K562 (cell line): ENCODE results near the gene MICAL2. TPM values are rescaled to one million over a fixed set of nuclear protein-coding genes. Genes with fewer than 3 reads are reported as not detected.

ENCODE experiments used
- ATAC-seq: fragments of 200-7000 bp; cut with Tn5 transposase; 3 replicates; pipeline ENCODE4 v1.9.1; 2020; ENCODE audit warnings: moderate library complexity
- BruUV-seq: library from RNA; stranded (reverse); fragments of 400-500 nt; replicated peaks from 2 replicates; lab custom pipeline; 2021; lab: Mats Ljungman, UMichigan
- CTCF ChIA-PET: fragments of 300-600 bp; formaldehyde crosslinking; extraction: SDS; loops from one replicate; lab custom pipeline; 2021; ENCODE audit warnings: low intra/inter-chr PET ratio; lab: Yijun Ruan, JAX
- POLR2A ChIA-PET: fragments of 300-600, 350-650 bp; sonication (Branson Sonifier 250); formaldehyde crosslinking; extraction: SDS; loops from one replicate; lab custom pipeline; 2021; ENCODE audit warnings: antibody characterized with exemption, inconsistent platforms; lab: Yijun Ruan, JAX
- DNase-seq, 4 experiments: peaks; one replicate each; pipeline versions ENCODE4 v3.0.0 to v3.0.0-alpha.2; 2011 to 2018; ENCODE audit warnings: low spot score in 3 of 4, mixed read lengths in 3 of 4; ENCODE audit errors: extremely low read depth in 1 of 4
- FAIRE-seq: peaks from 2 replicates; lab custom pipeline; 2011; peaks lifted over from hg19 to GRCh38; lab: Jason Lieb, UNC
- H2AFZ ChIP-seq: 2 replicates; pipeline ENCODE4 v1.6.0; 2011; ENCODE audit warnings: low read depth, low read length, control low read depth, inconsistent platforms
- H3K27ac ChIP-seq: fragments of 200-600 bp; 3 replicates; pipeline ENCODE4 v1.8.0; 2011; ENCODE audit warnings: low read depth, mild to moderate bottlenecking, control low read depth, inconsistent platforms, low read length, moderate library complexity, mixed read lengths; ENCODE audit errors: extremely low read depth
- H3K27me3 ChIP-seq, 2 experiments: fragments of 300-600 bp in 1 of 2; 2 replicates in 1 of 2; 3 replicates in 1 of 2; pipeline versions ENCODE4 v1.6.0 to v1.8.0; 2011; ENCODE audit warnings: inconsistent platforms in 2 of 2, low read length in 2 of 2, mild to moderate bottlenecking in 1 of 2, mixed read lengths in 1 of 2, moderate library complexity in 1 of 2; ENCODE audit not compliant: control insufficient read depth in 2 of 2, insufficient read depth in 2 of 2
- H3K36me3 ChIP-seq: fragments of 300-600 bp; 3 replicates; pipeline ENCODE4 v1.8.0; 2011; ENCODE audit warnings: mild to moderate bottlenecking, low read length, inconsistent platforms; ENCODE audit not compliant: control insufficient read depth, insufficient read depth
- H3K4me1 ChIP-seq, 2 experiments: fragments of 200-600 bp in 1 of 2; replicated peaks in 1 of 2; 2 replicates in 1 of 2; 3 replicates in 1 of 2; pipeline versions ENCODE4 v1.5.1 to v1.8.0; 2011; ENCODE audit warnings: inconsistent platforms in 2 of 2, low read length in 2 of 2, mild to moderate bottlenecking in 1 of 2, mixed read lengths in 1 of 2, moderate library complexity in 1 of 2; ENCODE audit not compliant: control insufficient read depth in 2 of 2, insufficient read depth in 2 of 2
- H3K4me2 ChIP-seq: 2 replicates; pipeline ENCODE4 v1.6.1; 2011; ENCODE audit warnings: low read length, control low read depth, inconsistent platforms, mixed read lengths; ENCODE audit not compliant: insufficient read depth
- H3K4me3 ChIP-seq: fragments of 200-600 bp; sonication (generic), shearing (Covaris generic); 2 replicates; pipeline ENCODE4 v1.5.1; 2016; ENCODE audit warnings: control low read depth, inconsistent platforms
- H3K79me2 ChIP-seq: fragments of 200-600 bp; 3 replicates; pipeline ENCODE4 v1.8.0; 2011; ENCODE audit warnings: low read length, inconsistent platforms; ENCODE audit not compliant: control insufficient read depth, insufficient read depth
- H3K9ac ChIP-seq, 2 experiments: 2 replicates each; pipeline versions ENCODE4 v1.6.0 to v1.6.1; 2011; ENCODE audit warnings: low read depth in 2 of 2, low read length in 2 of 2, control low read depth in 1 of 2, inconsistent platforms in 1 of 2, mild to moderate bottlenecking in 1 of 2, mixed read lengths in 1 of 2; ENCODE audit not compliant: insufficient read depth in 1 of 2
- H3K9me1 ChIP-seq: one replicate; pipeline ENCODE4 v1.6.0; 2011; ENCODE audit warnings: inconsistent platforms, mild to moderate bottlenecking, low read length, moderate library complexity; ENCODE audit not compliant: control insufficient read depth, insufficient read depth
- H3K9me3 ChIP-seq: replicated peaks from 2 replicates; pipeline ENCODE4 v1.5.1; 2011; ENCODE audit warnings: low read depth, low read length, inconsistent platforms; ENCODE audit not compliant: control insufficient read depth, insufficient read depth
- H4K20me1 ChIP-seq: replicated peaks from 2 replicates; pipeline ENCODE4 v1.6.1; 2011; ENCODE audit warnings: low read length, inconsistent platforms, mixed read lengths; ENCODE audit not compliant: control insufficient read depth, insufficient read depth
- CBFA2T3 ChIP-seq: fragments of 450-650 bp; IDR thresholded peaks from 2 replicates; pipeline ENCODE4 v1.6.1; 2017
- DPF2 ChIP-seq: fragments of 450-650 bp; IDR thresholded peaks from 2 replicates; pipeline ENCODE4 v1.6.1; 2016
- PRDM10 ChIP-seq: fragments of 450-650 bp; IDR thresholded peaks from 2 replicates; pipeline ENCODE4 v1.6.1; 2018; ENCODE audit not compliant: partially characterized antibody
- RAD21 ChIP-seq, 2 experiments: fragments of 250-450 bp in 1 of 2; fragments of 450-650 bp in 1 of 2; sonication (Bioruptor Pico) in 1 of 2; formaldehyde crosslinking in 1 of 2; IDR thresholded peaks in 1 of 2; conservative IDR thresholded peaks in 1 of 2; 2 replicates each; pipeline versions ENCODE4 v1.4.0 to v1.8.0; 2020 to 2022; ENCODE audit warnings: mild to moderate bottlenecking in 2 of 2, moderate library complexity in 1 of 2
- WGBS: fragments of 100-300 bp; shearing (Covaris generic); methylation state at CpG from one replicate; pipeline ENCODE4 v1.1.6; 2016; ENCODE audit warnings: low coverage, mixed read lengths; ENCODE audit not compliant: insufficient coverage; ENCODE audit errors: missing lambda C conversion rate; 5-methylcytosine and 5-hydroxymethylcytosine counted together
- in situ Hi-C: fragments of 300-500 bp; cut with MboI; formaldehyde crosslinking; loops from 4 replicates; pipeline ENCODE4 v1.15.0; 2018; ENCODE audit warnings: inconsistent platforms, mixed read lengths
- intact Hi-C: fragments of 100-400 bp; cut with micrococcal nuclease; formaldehyde crosslinking; loops from 2 replicates; pipeline ENCODE4 v1.14.2; 2022
- polyA plus RNA-seq, 8 experiments: library from polyadenylated mRNA; depleted of rRNA in 4 of 8; stranded (reverse) in 5 of 8; unstranded in 3 of 8; fragments of >200 nt; fragmentation: Nextera tagmentation in 2 of 8; fragmentation: Illumina TruSeq in 1 of 8; extraction: Ambion mirVana in 2 of 8; extraction: Trizol in 1 of 8; gene quantifications; 2 replicates each; pipeline versions ENCODE4 v1.2.1 to v1.2.3, GENCODE V29; 2011 to 2014; ENCODE audit warnings: inconsistent platforms in 1 of 8, missing spikeins in 1 of 8
- total RNA-seq, 7 experiments: library from RNA; depleted of rRNA in 6 of 7; stranded (reverse); fragments of >200 nt in 6 of 7; fragmentation: Illumina TruSeq in 2 of 7; extraction: Trizol in 2 of 7; gene quantifications; 2 replicates each; pipeline versions ENCODE4 v1.2.1 to v1.2.3, GENCODE V29; 2011 to 2021; ENCODE audit warnings: low replicate concordance in 1 of 7

MICAL2 gene
- total and polyA plus RNA-seq, 9 of the 15 experiments (the other 6 are each of a cell fraction or from before 2014, with no cell fraction given), result 4.7 to 64.2 (median 33.6) TPM

GRCh38 chr11:12261551-12261950 is 151.2 kb downstream of the MICAL2 start:
- no peaks in the 10 kb centered on the region for H4K20me1 ChIP-seq
- ChIA-PET CTCF (no interaction called here), POLR2A (interaction anchor here (0.8 to 1.2 kb wide), 5 partner anchors 8 to 147 kb away, joined by 3 to 6 read pairs (median 4); no protein-coding TSS in a partner anchor)
- H3K9me3 ChIP-seq, result no peaks in the 10 kb centered on the region
- H3K4me3 ChIP-seq, result no peak overlapping the region
- no peaks in the 10 kb centered on the region; the same call in 2 of the 3 replicates for H3K79me2 ChIP-seq
- no peak for DNase-seq
- ATAC-seq, result no peak
- peak; percentile 11 for FAIRE-seq
- no peaks in the 10 kb centered on the region for H3K9me1 ChIP-seq
- H2AFZ ChIP-seq, result no peak overlapping the region
- H3K27ac ChIP-seq, result peak overlapping the region; percentile 41; the same call in 1 of the 3 replicates
- in situ Hi-C loops, result no loop called here
- peak overlapping the region in 1 of 2 experiments; percentile 0; a peak in 1 of 4 replicates for H3K9ac ChIP-seq
- H3K4me2 ChIP-seq, result 0 out of 2 replicates have a peak overlapping the region, but pooled peaks have one; percentile 1
- peaks cover 42 to 66% of the 10 kb centered on the region in 2 experiments for H3K4me1 ChIP-seq
- TF ChIP-seq DPF2 (no peak), PRDM10 (peak; percentile 1), CBFA2T3 (peak; percentile 47; the same call in 1 of the 2 replicates), RAD21 (CRISPR knock-in tag; conservative IDR thresholded peaks at IDR 0.05 in 1 of 2, IDR thresholded peaks at IDR 0.05 in 1 of 2) (no peak)
- TF ChIP-seq, all 486 proteins: peak for 2
- intact Hi-C loops, result no loop called here
- BruUV-seq, result no TSS peak
- 84% methylated on average over 5 of the region's 5 CpGs for WGBS
- H3K27me3 ChIP-seq, result no peaks in the 10 kb centered on the region
- H3K36me3 ChIP-seq, result peaks cover 46% of the 10 kb centered on the region; the same call in 2 of the 3 replicates
